ENCODE measurements around the gene SPOPL.
"Not testable (repeated sequence)": the region's sequence is repeated elsewhere in the genome, so short reads cannot be mapped to it uniquely, and the experiment has no call there.

SPOPL gene

DNA sequence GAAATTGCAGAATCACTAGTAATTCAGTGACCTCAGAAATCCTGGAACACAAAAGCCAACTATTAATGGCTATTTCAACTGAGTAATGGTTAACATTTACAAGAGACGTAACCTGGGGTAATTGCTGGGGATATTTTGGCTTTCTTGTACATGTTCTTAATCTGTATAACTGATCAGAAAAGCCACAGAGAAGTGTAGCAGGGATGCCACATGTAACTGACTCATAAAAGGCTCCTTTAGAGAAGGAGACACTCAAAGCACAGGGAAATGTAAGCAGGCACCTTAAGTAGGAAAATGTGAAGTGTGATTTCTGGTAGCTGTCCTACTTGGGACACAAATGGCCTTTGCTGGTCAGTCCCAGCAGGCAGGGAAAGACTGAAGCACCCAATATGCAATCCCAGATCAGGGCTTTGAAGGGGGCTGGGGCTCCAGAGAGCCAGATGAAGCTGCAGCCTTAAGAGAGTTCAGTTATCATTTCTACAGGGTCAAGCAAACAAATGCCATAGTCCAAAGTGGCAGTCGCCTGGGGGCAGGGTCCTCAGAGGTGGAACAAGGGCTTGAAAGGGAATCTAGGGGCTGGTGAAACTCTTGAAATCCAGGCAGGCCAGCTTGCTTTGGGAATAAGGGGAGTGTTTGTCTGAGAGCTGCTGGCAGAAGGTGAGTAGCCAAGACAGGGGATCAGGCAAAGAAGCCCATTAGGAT lies 7.2 kb upstream of the SPOPL start:
- DNase-seq = no peak

- DNase-seq = no peak
Measured at GRCh38 chr2:138495384-138495783, 6.2 kb upstream of the SPOPL start.

- DNase-seq = no peak
Measured at GRCh38 chr2:138496096-138496651, 5.4 kb upstream of the SPOPL start.

DNA sequence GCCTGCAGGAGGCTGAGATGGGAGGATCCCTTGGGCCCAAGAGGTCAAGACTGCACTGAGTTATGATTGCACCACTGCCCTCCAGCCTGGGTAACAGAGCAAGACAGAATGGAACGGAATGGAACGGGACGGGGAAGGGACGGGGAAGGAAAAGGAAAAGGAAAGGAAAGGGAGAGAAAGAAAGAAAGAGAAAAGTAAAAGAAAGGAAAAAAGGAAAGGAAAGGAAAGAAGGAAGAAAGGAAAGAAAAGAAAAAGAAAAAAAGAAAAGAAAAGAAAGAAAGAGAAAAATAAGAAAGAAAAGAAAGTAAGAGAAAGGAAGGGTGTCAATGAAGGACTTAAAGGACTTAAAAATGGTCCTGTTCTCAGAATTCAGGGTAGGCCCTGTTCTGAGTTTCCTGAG lies 4.3 kb upstream of the SPOPL start:
- DNase-seq = no peak

DNA sequence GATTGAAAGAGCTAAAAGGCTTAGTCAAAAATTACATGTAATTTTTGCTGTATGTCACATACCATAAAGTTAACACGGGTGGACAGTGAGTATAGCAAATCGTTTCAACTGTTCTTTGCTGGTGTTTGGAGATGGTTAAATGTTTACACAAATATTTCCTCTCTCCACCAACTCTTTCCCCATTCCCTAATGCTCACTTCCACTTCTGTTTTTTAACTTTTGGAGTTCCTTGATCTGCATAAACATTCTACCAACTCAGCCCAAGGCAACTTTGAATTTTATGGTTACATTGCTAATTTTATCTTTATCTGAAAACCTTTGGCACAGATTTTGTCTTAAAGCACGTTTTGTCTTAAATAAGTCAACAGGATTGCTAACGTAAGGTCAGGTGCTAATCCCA lies 1.9 kb upstream of the SPOPL start:
- DNase-seq = no peak

DNA sequence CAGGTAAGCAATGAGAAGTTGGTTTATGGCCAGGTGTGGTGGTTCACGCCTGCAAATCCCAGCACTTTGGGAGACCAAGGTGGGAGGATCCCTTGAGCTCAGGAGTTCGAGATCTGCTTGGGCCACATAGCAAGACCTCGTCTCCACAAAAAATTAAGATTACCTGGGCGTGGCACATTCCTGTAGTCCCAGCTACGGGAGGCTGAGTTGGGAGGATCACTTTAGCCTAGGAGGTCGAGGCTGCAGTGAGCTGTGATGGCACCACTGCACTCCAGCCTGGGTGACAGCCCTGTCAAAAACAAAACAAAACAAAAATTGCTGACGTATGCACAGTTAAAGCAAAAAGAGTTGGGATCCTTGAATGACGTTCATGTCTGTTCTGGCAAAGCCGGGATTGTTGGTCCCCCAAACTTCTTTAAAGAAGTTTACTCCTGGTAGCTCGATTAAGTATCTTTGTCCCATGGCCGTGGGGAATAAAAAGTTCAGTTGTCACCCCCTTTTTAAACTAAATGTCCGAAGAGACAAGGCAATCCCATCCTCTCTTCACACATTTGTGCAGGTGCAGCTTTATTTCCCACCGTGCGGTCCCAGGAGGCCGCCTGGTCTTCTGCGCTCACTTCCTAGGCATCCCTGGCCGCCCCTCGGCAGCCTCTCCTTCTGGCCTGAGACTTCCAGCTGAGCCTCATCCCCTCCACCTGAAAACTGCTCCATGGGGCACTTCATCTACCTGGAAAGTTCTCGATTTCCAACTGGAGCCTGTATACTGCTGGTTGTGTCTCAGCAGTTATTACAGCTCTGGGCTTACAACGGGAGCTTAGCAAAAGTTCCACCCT lies 762 bp upstream of the SPOPL start:
- DNase-seq = no peak

DNA sequence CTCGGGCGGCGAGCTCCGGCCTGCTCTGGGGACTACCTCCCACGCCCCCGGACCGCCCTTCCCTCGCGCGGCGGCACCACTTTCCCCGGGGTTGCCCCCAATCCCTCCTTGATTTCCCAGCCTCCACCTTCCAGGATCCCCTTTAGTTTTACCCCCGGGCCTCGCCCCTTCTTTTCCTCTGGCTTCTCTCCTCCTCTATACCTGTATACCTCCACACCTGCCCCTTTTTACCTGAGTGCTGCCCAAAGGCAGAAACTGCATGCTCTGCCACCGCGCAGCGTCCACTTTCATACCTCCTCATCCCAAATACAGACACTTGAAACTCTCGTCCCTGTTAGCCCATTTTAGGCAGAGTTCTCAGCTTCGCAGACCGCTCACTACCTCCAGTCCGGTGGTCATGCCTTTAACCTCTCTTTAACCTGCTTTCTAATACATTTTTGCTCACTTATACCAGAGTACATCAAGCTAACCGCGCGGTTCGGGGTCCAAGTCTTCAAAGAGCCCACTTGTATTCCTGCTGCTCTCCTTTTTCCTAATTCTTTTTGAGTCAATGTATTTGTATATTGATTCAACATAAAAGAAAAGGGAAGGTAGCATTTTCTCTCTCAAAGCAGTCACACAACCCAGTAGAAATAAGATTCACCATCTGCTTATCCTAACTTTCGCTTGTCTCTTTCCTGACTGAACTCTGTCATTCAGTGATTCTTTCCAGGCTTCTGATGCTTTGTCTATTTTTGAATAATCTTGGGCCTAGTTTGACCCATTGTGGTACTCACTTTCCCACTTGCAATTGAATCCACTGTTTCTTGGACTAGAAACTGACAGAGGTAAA lies 901 bp downstream of the SPOPL start:
- no peak for DNase-seq

- no peak for DNase-seq
Measured at GRCh38 chr2:138503087-138503442, 1.5 kb downstream of the SPOPL start.

- no peak for DNase-seq
Measured at GRCh38 chr2:138503652-138504051, 2.1 kb downstream of the SPOPL start.

- DNase-seq = no peak
Measured at GRCh38 chr2:138504092-138504491, 2.5 kb downstream of the SPOPL start.

DNA sequence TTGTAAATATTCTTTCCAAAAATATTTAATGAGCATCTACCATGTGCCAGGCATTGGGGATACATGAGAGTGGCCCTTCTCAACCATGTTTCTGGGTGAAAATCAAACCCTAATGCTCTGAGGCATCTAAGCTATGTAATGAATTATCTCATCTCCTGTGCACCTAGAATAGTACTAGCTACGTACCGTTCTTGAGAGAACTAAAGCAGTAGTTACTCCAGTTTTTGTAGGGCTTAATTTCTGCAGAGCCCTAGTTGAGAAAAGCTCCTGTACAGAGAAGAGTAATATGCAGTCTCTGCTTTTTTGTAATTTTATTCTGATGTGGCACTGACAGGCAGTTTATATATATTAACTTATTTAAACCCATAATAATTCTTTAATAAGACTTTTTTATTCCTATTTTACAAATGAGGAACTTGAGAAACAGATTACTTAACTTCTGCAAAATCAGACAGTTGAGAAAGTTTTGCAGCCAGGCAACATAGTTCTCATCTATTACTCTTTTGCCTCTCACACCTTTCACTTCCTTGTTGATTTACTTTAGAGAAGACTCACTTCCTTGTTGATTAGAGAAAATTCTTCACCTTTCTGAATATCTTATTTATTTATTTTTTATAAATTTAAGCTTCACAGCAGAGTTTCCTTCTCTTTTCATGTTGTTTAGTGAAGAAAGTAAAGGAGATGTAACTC lies 3.1 kb downstream of the SPOPL start:
- no peak for DNase-seq

DNA sequence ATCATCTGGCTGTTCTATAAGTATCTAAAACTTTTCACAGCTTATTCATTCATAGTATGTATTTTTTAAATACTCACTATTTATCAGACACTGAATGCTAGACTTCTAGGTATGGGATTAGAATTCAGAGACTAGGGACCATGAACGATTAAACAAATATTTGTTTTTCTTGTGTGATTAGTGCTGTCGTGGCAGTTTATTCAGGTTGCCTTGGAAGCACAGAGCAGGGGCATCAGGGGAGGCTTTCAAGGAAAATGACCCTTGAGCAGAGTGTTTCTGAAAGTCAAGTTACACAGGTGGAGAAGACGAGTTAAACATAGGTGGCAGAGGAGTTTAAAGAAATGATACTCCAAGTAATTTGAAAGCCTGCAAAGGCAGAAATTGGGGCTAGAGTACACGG lies 5.7 kb downstream of the SPOPL start:
- DNase-seq = no peak

DNA sequence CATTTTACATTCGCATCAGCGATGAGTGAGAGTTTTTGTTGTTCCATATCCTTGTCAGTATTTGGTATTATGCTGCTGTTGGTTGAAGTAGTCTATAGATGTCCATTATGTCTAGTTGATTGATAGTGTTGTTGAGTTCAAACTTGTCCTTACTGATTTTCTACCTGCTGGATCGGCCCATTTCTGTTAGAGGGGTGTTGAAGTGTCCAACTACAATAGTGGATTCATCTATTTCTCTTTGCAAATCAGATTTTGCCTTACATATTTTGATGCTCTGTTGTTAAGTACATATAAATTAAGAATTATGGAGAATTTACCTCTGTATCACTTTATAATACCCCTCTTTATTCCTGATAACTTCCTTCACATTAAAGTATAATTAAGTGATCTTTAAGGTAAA lies 8.7 kb downstream of the SPOPL start:
- DNase-seq = no peak

- no peak for DNase-seq
Measured at GRCh38 chr2:138512672-138513071, 11.1 kb downstream of the SPOPL start.

DNA sequence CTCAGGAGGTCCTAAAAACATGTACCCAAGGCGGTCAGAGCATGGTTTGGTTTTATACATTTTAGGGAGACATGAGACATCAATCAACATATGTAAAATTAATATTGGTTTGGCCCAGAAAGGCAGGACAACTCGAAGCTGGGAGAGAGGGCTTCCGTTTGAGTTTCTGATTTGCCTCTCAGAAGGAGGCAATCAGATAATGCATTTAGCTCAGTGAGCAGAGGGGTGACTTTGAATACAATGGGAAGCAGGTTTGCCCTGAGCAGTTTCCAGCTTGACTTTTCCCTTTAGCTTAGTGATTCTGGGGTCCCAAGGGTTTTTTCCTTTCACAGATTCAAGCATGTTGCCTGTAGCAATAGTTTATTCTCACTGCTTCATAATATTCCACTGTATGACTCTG lies 12.6 kb downstream of the SPOPL start:
- DNase-seq = no peak

GRCh38 chr2:138515092-138515491 lies 13.5 kb downstream of the SPOPL start:
- DNase-seq = no peak

- DNase-seq = peak; percentile 66
Measured at GRCh38 chr2:138516030-138516704, 14.6 kb downstream of the SPOPL start.

- no peak for DNase-seq
Measured at GRCh38 chr2:138518860-138519259, 17.3 kb downstream of the SPOPL start.

- no peak for DNase-seq
Measured at GRCh38 chr2:138521821-138522220, 20.3 kb downstream of the SPOPL start.

- DNase-seq = no peak
Measured at GRCh38 chr2:138522556-138522955, 21.0 kb downstream of the SPOPL start.

DNA sequence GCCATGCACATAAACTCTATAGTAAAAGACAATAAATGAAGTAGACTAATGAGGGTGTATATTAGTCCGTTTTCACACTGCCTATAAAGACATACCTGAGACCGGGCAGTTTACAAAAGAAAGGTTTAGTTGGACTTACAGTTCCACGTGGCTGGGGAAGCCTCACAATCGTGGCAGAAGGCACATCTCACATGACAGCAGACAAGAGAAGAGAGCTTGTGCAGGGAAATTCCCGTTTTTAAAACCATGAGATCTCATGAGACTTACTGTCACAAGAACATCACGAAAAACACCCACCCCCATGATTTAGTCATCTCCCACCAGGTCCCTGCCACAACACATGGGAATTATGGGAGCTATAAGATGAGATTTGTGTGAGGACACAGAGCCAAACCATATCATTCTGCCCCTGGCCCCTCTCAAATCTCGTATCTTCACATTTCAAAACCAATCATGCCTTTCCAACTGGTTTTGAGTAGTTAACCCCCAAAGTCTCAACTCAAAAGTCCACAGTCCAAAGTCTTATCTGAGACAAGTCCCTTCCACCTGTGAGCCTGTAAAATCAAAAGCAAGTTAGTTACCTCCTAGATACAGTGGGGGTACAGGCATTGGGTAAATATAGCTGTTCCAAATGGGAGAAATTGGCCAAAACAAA lies 21.6 kb downstream of the SPOPL start:
- not testable (repeated sequence) for DNase-seq

All from fibroblast of skin of abdomen (primary cell).